ENCODE data around the gene THADA.

The THADA gene

GRCh38 chr2:43493954-43494353 is 101.9 kb downstream of the THADA start:
- H3K79me2 ChIP-seq (ENCODE audit: insufficient read depth, low read depth), result no peaks in the 10 kb centered on the region
- no peaks in the 10 kb centered on the region for H4K20me1 ChIP-seq (ENCODE audit: insufficient read depth)
- no peaks in the 10 kb centered on the region for H3K36me3 ChIP-seq (ENCODE audit: insufficient read depth)
- no peak overlapping the region for H3K27ac ChIP-seq
- H3K4me2 ChIP-seq, result no peak overlapping the region
- no peak overlapping the region for H2AFZ ChIP-seq (ENCODE audit: low read depth)
- no peak overlapping the region for H3K4me3 ChIP-seq (IDR thresholded peaks at IDR 0.05; ENCODE audit: insufficient read depth, low read depth, low read length)
- no peaks in the 10 kb centered on the region for H3K27me3 ChIP-seq (ENCODE audit: insufficient read depth, low read depth)
- peaks cover 22% of the 10 kb centered on the region for H3K4me1 ChIP-seq (ENCODE audit: low read depth, poor library complexity, severe bottlenecking)
- no peak overlapping the region for H3K9ac ChIP-seq
- TF ChIP-seq CTCF (conservative IDR thresholded peaks at IDR 0.05; ENCODE audit: low read depth, low read length), result no peak

GRCh38 chr2:43491065-43491639 is 104.7 kb downstream of the THADA start:
- Histone ChIP-seq H3K9ac (no peak overlapping the region), H3K27ac (no peak overlapping the region), H3K27me3 (ENCODE audit: insufficient read depth, low read depth) (no peaks in the 10 kb centered on the region), H3K79me2 (ENCODE audit: insufficient read depth, low read depth) (no peaks in the 10 kb centered on the region), H3K4me1 (ENCODE audit: low read depth, poor library complexity, severe bottlenecking) (peaks cover 22% of the 10 kb centered on the region), H3K4me2 (no peak overlapping the region), H3K36me3 (ENCODE audit: insufficient read depth) (no peaks in the 10 kb centered on the region), H2AFZ (ENCODE audit: low read depth) (no peak overlapping the region), H4K20me1 (ENCODE audit: insufficient read depth) (no peaks in the 10 kb centered on the region), H3K4me3 (IDR thresholded peaks at IDR 0.05; ENCODE audit: insufficient read depth, low read depth, low read length) (no peak overlapping the region)
- TF ChIP-seq CTCF (conservative IDR thresholded peaks at IDR 0.05; ENCODE audit: low read depth, low read length), result no peak

- no peaks in the 10 kb centered on the region for H3K27me3 ChIP-seq (ENCODE audit: insufficient read depth, low read depth)
- TF ChIP-seq CTCF (conservative IDR thresholded peaks at IDR 0.05; ENCODE audit: low read depth, low read length), result no peak
- H3K4me1 ChIP-seq (ENCODE audit: low read depth, poor library complexity, severe bottlenecking), result peaks cover 22% of the 10 kb centered on the region
- no peak overlapping the region for H2AFZ ChIP-seq (ENCODE audit: low read depth)
- H3K36me3 ChIP-seq (ENCODE audit: insufficient read depth), result no peaks in the 10 kb centered on the region
- H3K4me3 ChIP-seq (IDR thresholded peaks at IDR 0.05; ENCODE audit: insufficient read depth, low read depth, low read length), result no peak overlapping the region
- H3K27ac ChIP-seq, result no peak overlapping the region
- no peaks in the 10 kb centered on the region for H4K20me1 ChIP-seq (ENCODE audit: insufficient read depth)
- H3K4me2 ChIP-seq, result peak overlapping the region; percentile 1; the same call in 1 of the 2 replicates
- no peak overlapping the region for H3K9ac ChIP-seq
- H3K79me2 ChIP-seq (ENCODE audit: insufficient read depth, low read depth), result no peaks in the 10 kb centered on the region
Measured at GRCh38 chr2:43490252-43490786, 105.5 kb downstream of the THADA start.

GRCh38 chr2:43488737-43489136 is 107.1 kb downstream of the THADA start:
- Histone ChIP-seq H3K4me3 (IDR thresholded peaks at IDR 0.05; ENCODE audit: insufficient read depth, low read depth, low read length) (no peak overlapping the region), H2AFZ (ENCODE audit: low read depth) (no peak overlapping the region), H3K4me1 (ENCODE audit: low read depth, poor library complexity, severe bottlenecking) (peaks cover 27% of the 10 kb centered on the region), H3K9ac (no peak overlapping the region), H3K79me2 (ENCODE audit: insufficient read depth, low read depth) (no peaks in the 10 kb centered on the region), H3K27me3 (ENCODE audit: insufficient read depth, low read depth) (no peaks in the 10 kb centered on the region), H3K36me3 (ENCODE audit: insufficient read depth) (no peaks in the 10 kb centered on the region), H4K20me1 (ENCODE audit: insufficient read depth) (no peaks in the 10 kb centered on the region), H3K27ac (no peak overlapping the region), H3K4me2 (no peak overlapping the region)
- TF ChIP-seq CTCF (conservative IDR thresholded peaks at IDR 0.05; ENCODE audit: low read depth, low read length), result no peak

Measured in KMS-11 (cell line).